H9 (cell line): ENCODE measurements around the gene SMIM22. TPM values are rescaled to one million over a fixed set of nuclear protein-coding genes. Genes with fewer than 3 reads are reported as not detected.

Source experiments
- DNase-seq: peaks from one replicate; pipeline ENCODE4 v3.0.0-alpha.2; 2017
- H2AFZ ChIP-seq: one replicate; pipeline ENCODE4 v1.6.1; 2013; ENCODE audit warnings: mild to moderate bottlenecking, low read length, control low read depth, moderate library complexity
- H2AK5ac ChIP-seq: 2 replicates; pipeline ENCODE4 v1.6.1; 2013; ENCODE audit warnings: low read length, control low read depth, mixed read lengths; ENCODE audit not compliant: insufficient read length
- H2BK120ac ChIP-seq: one replicate; pipeline ENCODE4 v1.6.1; 2013; ENCODE audit warnings: low read depth, mild to moderate bottlenecking, low read length, control low read depth, inconsistent platforms; ENCODE audit not compliant: poor library complexity, severe bottlenecking
- H2BK12ac ChIP-seq: 2 replicates; pipeline ENCODE4 v1.6.1; 2013; ENCODE audit warnings: low read length, control low read depth, mixed read lengths, low read depth; ENCODE audit not compliant: insufficient read length
- H2BK15ac ChIP-seq: 2 replicates; pipeline ENCODE4 v1.6.1; 2013; ENCODE audit warnings: low read depth, low read length, control low read depth
- H2BK20ac ChIP-seq: one replicate; pipeline ENCODE4 v1.6.1; 2013; ENCODE audit warnings: low read depth, mild to moderate bottlenecking, low read length, control low read depth, inconsistent platforms; ENCODE audit not compliant: poor library complexity, severe bottlenecking
- H2BK5ac ChIP-seq: 2 replicates; pipeline ENCODE4 v1.6.1; 2013; ENCODE audit warnings: low read length, control low read depth, mixed read lengths; ENCODE audit not compliant: insufficient read length
- H3K14ac ChIP-seq: 2 replicates; pipeline ENCODE4 v1.6.1; 2013; ENCODE audit warnings: low read length, control low read depth; ENCODE audit not compliant: insufficient read depth
- H3K18ac ChIP-seq: 2 replicates; pipeline ENCODE4 v1.6.1; 2013; ENCODE audit warnings: low read depth, mild to moderate bottlenecking, mixed read lengths, low read length, control low read depth; ENCODE audit not compliant: insufficient read length
- H3K23ac ChIP-seq: 2 replicates; pipeline ENCODE4 v1.6.1; 2013; ENCODE audit warnings: low read length, control low read depth, mixed read lengths, low read depth; ENCODE audit not compliant: insufficient read length
- H3K23me2 ChIP-seq: 2 replicates; pipeline ENCODE4 v1.6.1; 2013; ENCODE audit warnings: low read depth, mild to moderate bottlenecking, mixed read lengths, low read length, control low read depth; ENCODE audit not compliant: insufficient read length, poor library complexity, severe bottlenecking
- H3K27ac ChIP-seq: 2 replicates; pipeline ENCODE4 v1.5.1; 2013; ENCODE audit warnings: low read length, control low read depth, mixed read lengths, low read depth; ENCODE audit not compliant: insufficient read length
- H3K27me3 ChIP-seq: 2 replicates; pipeline ENCODE4 v1.6.1; 2013; ENCODE audit warnings: low read length, control low read depth, inconsistent platforms; ENCODE audit not compliant: insufficient read depth
- H3K4ac ChIP-seq: 2 replicates; pipeline ENCODE4 v1.6.1; 2013; ENCODE audit warnings: low read depth, mild to moderate bottlenecking, control low read depth, inconsistent platforms, low read length, moderate library complexity
- H3K4me1 ChIP-seq: 2 replicates; pipeline ENCODE4 v1.6.1; 2013; ENCODE audit warnings: low read length, control low read depth, inconsistent platforms; ENCODE audit not compliant: insufficient read depth
- H3K4me2 ChIP-seq: 2 replicates; pipeline ENCODE4 v1.6.1; 2013; ENCODE audit warnings: low read length, control low read depth, mixed read lengths; ENCODE audit not compliant: insufficient read length, insufficient read depth
- H3K56ac ChIP-seq: 2 replicates; pipeline ENCODE4 v1.6.1; 2013; ENCODE audit warnings: low read depth, mild to moderate bottlenecking, mixed read lengths, low read length, control low read depth; ENCODE audit not compliant: insufficient read length
- H3K79me1 ChIP-seq: 2 replicates; pipeline ENCODE4 v1.6.1; 2013; ENCODE audit warnings: low read depth, mild to moderate bottlenecking, moderate library complexity, low read length, control low read depth, inconsistent platforms; ENCODE audit not compliant: insufficient read depth, poor library complexity, severe bottlenecking
- H3K79me2 ChIP-seq: 2 replicates; pipeline ENCODE4 v1.6.1; 2013; ENCODE audit warnings: low read length, control low read depth, inconsistent platforms; ENCODE audit not compliant: insufficient read depth
- H3K9ac ChIP-seq: 2 replicates; pipeline ENCODE4 v1.6.1; 2013; ENCODE audit warnings: low read length, control low read depth, mixed read lengths; ENCODE audit not compliant: insufficient read length; ENCODE audit errors: extremely low read depth
- H3K9me3 ChIP-seq: one replicate; pipeline ENCODE4 v1.6.1; 2013; ENCODE audit warnings: low read depth, low read length, inconsistent platforms; ENCODE audit not compliant: control insufficient read depth
- H3T11ph ChIP-seq: one replicate; pipeline ENCODE4 v1.6.1; 2013; ENCODE audit warnings: mild to moderate bottlenecking, low read length, control low read depth, inconsistent platforms
- H4K20me1 ChIP-seq: one replicate; pipeline ENCODE4 v1.6.1; 2013; ENCODE audit not compliant: control insufficient read depth, insufficient read length, insufficient read depth
- H4K5ac ChIP-seq: 2 replicates; pipeline ENCODE4 v1.6.1; 2013; ENCODE audit warnings: low read depth, mild to moderate bottlenecking, mixed read lengths, low read length, control low read depth; ENCODE audit not compliant: insufficient read length
- H4K8ac ChIP-seq: replicated peaks from 2 replicates; pipeline ENCODE4 v1.6.1; 2013; ENCODE audit warnings: low read length, control low read depth, mixed read lengths, low read depth; ENCODE audit not compliant: insufficient read length
- H4K91ac ChIP-seq: 2 replicates; pipeline ENCODE4 v1.6.1; 2013; ENCODE audit warnings: low read depth, mild to moderate bottlenecking, moderate library complexity, mixed read lengths, low read length, control low read depth; ENCODE audit not compliant: insufficient read length
- H3K27ac Mint-ChIP-seq, 3 experiments: 2 replicates in 2 of 3; 3 replicates in 1 of 3; pipeline ENCODE4 v1.8.0; 2020 to 2021; ENCODE audit warnings: mixed read lengths in 3 of 3, mild to moderate bottlenecking in 1 of 3, moderate library complexity in 1 of 3
- H3K27me3 Mint-ChIP-seq: 2 replicates; pipeline ENCODE4 v1.8.0; 2021; ENCODE audit warnings: low read depth, mild to moderate bottlenecking, moderate library complexity, mixed read lengths
- H3K36me3 Mint-ChIP-seq, 3 experiments: 2 replicates in 2 of 3; 3 replicates in 1 of 3; pipeline ENCODE4 v1.8.0; 2020 to 2021; ENCODE audit warnings: low read depth in 3 of 3, mixed read lengths in 3 of 3; ENCODE audit not compliant: insufficient read depth in 1 of 3
- H3K4me1 Mint-ChIP-seq, 2 experiments: 2 replicates each; pipeline ENCODE4 v1.8.0; 2020; ENCODE audit warnings: mixed read lengths in 2 of 2
- H3K4me3 Mint-ChIP-seq, 2 experiments: 2 replicates in 1 of 2; 3 replicates in 1 of 2; pipeline ENCODE4 v1.8.0; 2020 to 2021; ENCODE audit warnings: mild to moderate bottlenecking in 2 of 2, mixed read lengths in 2 of 2, moderate library complexity in 1 of 2
- H3K9me3 Mint-ChIP-seq, 2 experiments: 2 replicates in 1 of 2; 3 replicates in 1 of 2; pipeline ENCODE4 v1.8.0; 2020; ENCODE audit warnings: mild to moderate bottlenecking in 2 of 2, mixed read lengths in 2 of 2, moderate library complexity in 1 of 2
- WGBS: extraction: QIAGEN DNeasy Blood & Tissue Kit; methylation state at CpG from one replicate; pipeline ENCODE4 v1.1.7; 2013; ENCODE audit warnings: missing lambda C conversion rate, low lambda C conversion rate, mixed read lengths; ENCODE audit not compliant: insufficient read length; ENCODE audit errors: extremely low coverage; 5-methylcytosine and 5-hydroxymethylcytosine counted together
- total RNA-seq: library from RNA; stranded (reverse); gene quantifications from 2 replicates; pipeline ENCODE4 v1.2.1, GENCODE V29; 2021
- TF ChIP-seq, protein P1 (sequence below): fragments of 200-600 bp; sonication (generic); conservative IDR thresholded peaks from 3 replicates; pipeline ENCODE4 v1.8.0; 2021; ENCODE audit warnings: antibody characterized with exemption, mild to moderate bottlenecking

Gene SMIM22
- total RNA-seq, 1 experiment from 2014 or later, result not detected

DNA sequence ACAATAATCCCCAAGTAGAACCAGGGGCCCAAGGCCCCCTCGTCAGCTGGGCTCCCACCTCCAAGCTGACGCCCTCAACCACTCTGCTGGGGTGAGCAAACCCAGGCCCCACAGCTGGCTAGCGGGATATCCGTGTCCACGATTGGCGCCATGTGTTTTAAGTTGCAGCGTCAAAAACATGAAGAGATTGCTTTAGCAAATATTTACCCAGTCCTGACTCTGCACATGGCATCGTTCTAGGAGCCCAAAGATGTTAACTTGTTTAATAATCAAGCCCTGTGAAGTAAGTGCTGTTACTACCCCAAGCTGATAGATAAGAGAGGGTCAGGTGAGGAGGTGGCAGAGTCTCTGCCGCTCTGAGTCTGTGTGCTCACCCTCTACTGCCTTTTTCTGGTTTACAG, 6.7 kb upstream of the SMIM22 start:
- Histone ChIP-seq H3K9me3 (no peaks in the 10 kb centered on the region), H3K9ac (no peak overlapping the region), H3K79me2 (no peaks in the 10 kb centered on the region), H3K18ac (no peak overlapping the region), H2BK120ac (no peak overlapping the region), H3K27me3 (no peaks in the 10 kb centered on the region), H2BK20ac (no peak overlapping the region), H4K20me1 (no peaks in the 10 kb centered on the region), H3K27ac (no peak overlapping the region), H2AK5ac (no peak overlapping the region), H4K8ac (no peak overlapping the region), H4K91ac (no peak overlapping the region), H3K79me1 (no peaks in the 10 kb centered on the region), H4K5ac (no peak overlapping the region), H3K23me2 (no peaks in the 10 kb centered on the region), H3K4me2 (no peak overlapping the region), H3K56ac (no peak overlapping the region), H3K4me1 (peaks cover 3% of the 10 kb centered on the region; the same call in 1 of the 2 replicates), H3T11ph (no peak overlapping the region), H2BK5ac (no peak overlapping the region), H3K14ac (no peak overlapping the region), H3K23ac (no peak overlapping the region), H2AFZ (no peak overlapping the region), H2BK15ac (no peak overlapping the region), H2BK12ac (no peak overlapping the region), H3K4ac (no peak overlapping the region)
- TF ChIP-seq, protein P1, sequence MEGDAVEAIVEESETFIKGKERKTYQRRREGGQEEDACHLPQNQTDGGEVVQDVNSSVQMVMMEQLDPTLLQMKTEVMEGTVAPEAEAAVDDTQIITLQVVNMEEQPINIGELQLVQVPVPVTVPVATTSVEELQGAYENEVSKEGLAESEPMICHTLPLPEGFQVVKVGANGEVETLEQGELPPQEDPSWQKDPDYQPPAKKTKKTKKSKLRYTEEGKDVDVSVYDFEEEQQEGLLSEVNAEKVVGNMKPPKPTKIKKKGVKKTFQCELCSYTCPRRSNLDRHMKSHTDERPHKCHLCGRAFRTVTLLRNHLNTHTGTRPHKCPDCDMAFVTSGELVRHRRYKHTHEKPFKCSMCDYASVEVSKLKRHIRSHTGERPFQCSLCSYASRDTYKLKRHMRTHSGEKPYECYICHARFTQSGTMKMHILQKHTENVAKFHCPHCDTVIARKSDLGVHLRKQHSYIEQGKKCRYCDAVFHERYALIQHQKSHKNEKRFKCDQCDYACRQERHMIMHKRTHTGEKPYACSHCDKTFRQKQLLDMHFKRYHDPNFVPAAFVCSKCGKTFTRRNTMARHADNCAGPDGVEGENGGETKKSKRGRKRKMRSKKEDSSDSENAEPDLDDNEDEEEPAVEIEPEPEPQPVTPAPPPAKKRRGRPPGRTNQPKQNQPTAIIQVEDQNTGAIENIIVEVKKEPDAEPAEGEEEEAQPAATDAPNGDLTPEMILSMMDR, result no peak
- H3K27ac Mint-ChIP-seq, result peak overlapping the region in 2 of 3 experiments; percentile 28 to 29; a peak in 3 of 7 replicates
- no peaks in the 10 kb centered on the region; the same call in 1 of the 2 replicates for H3K27me3 Mint-ChIP-seq
- peaks cover 15 to 24% of the 10 kb centered on the region in 2 experiments for H3K4me1 Mint-ChIP-seq
- WGBS, result no CpG with 5 or more reads among the region's 9 CpGs
- no peaks in the 10 kb centered on the region for H3K9me3 Mint-ChIP-seq
- no peak for DNase-seq
- H3K36me3 Mint-ChIP-seq, result no peaks in the 10 kb centered on the region
- no peak overlapping the region for H3K4me3 Mint-ChIP-seq
